ENCODE results near the gene RBM23.
A peak's percentile ranks its signal among the peaks of the same experiment; 100 is the strongest.
"Not testable (repeated sequence)": the region's sequence is repeated elsewhere in the genome, so short reads cannot be mapped to it uniquely, and the experiment has no call there.

The RBM23 gene

GRCh38 chr14:22918804-22919600 lies at the start of gene RBM23:
Gene RBM23, minus strand, starts transcription at chr14:22919149.
- DNase-seq (ENCODE audit: low spot score): peak; percentile 99

- DNase-seq (ENCODE audit: low spot score): no peak
These were observed 47.9 kb upstream of the RBM23 start for GRCh38 chr14:22966783-22967269.

GRCh38 chr14:22965916-22966782 lies 47.2 kb upstream of the RBM23 start:
- not testable (repeated sequence) for DNase-seq (ENCODE audit: low spot score)

GRCh38 chr14:22962061-22962676 lies 43.2 kb upstream of the RBM23 start:
- DNase-seq (ENCODE audit: low spot score): no peak

GRCh38 chr14:22955702-22956569 lies 37.0 kb upstream of the RBM23 start:
- DNase-seq (ENCODE audit: low spot score): no peak

- no peak for DNase-seq (ENCODE audit: low spot score)
These were observed 33.5 kb upstream of the RBM23 start for GRCh38 chr14:22952418-22952817.

GRCh38 chr14:22951795-22952194 lies 32.8 kb upstream of the RBM23 start:
- not testable (repeated sequence) for DNase-seq (ENCODE audit: low spot score)

GRCh38 chr14:22945642-22946041 lies 26.7 kb upstream of the RBM23 start:
- DNase-seq (ENCODE audit: low spot score): no peak

GRCh38 chr14:22939684-22940083 lies 20.7 kb upstream of the RBM23 start:
- no peak for DNase-seq (ENCODE audit: low spot score)

- no peak for DNase-seq (ENCODE audit: low spot score)
These were observed 16.2 kb upstream of the RBM23 start for GRCh38 chr14:22935156-22935555.

- no peak for DNase-seq (ENCODE audit: low spot score)
These were observed 13.2 kb upstream of the RBM23 start for GRCh38 chr14:22932146-22932545.

GRCh38 chr14:22929961-22930364 lies 11.0 kb upstream of the RBM23 start:
- DNase-seq (ENCODE audit: low spot score): no peak

- DNase-seq (ENCODE audit: low spot score): peak; percentile 99
These were observed 10.4 kb upstream of the RBM23 start, which contains the start of gene PRMT5 for GRCh38 chr14:22929104-22929960. Gene PRMT5, minus strand, starts transcription at chr14:22929376. Its CDS starts 15 bp downstream, at chr14:22929361.

GRCh38 chr14:22928237-22929103 lies 9.5 kb upstream of the RBM23 start:
- no peak for DNase-seq (ENCODE audit: low spot score)

GRCh38 chr14:22926316-22926715 lies 7.4 kb upstream of the RBM23 start:
- peak; percentile 71 for DNase-seq (ENCODE audit: low spot score)

- DNase-seq (ENCODE audit: low spot score): no peak
These were observed 6.6 kb upstream of the RBM23 start for GRCh38 chr14:22925513-22925912.

- DNase-seq (ENCODE audit: low spot score): no peak
These were observed 4.8 kb upstream of the RBM23 start for GRCh38 chr14:22923746-22924145.

GRCh38 chr14:22922294-22922693 lies 3.3 kb upstream of the RBM23 start:
- no peak for DNase-seq (ENCODE audit: low spot score)

GRCh38 chr14:22920697-22921096 lies 1.7 kb upstream of the RBM23 start:
- DNase-seq (ENCODE audit: low spot score): no peak

- DNase-seq (ENCODE audit: low spot score): no peak
These were observed 612 bp upstream of the RBM23 start for GRCh38 chr14:22919601-22919921.
